ENCODE data around the gene TANGO2. TPM values are rescaled to one million over a fixed set of nuclear protein-coding genes. Genes with fewer than 3 reads are reported as not detected.
A peak's percentile ranks its signal among the peaks of the same experiment; 100 is the strongest.

The TANGO2 gene
- total and polyA plus RNA-seq, 10 donors: 18.7 to 72.2 (median 55.1) TPM

DNA sequence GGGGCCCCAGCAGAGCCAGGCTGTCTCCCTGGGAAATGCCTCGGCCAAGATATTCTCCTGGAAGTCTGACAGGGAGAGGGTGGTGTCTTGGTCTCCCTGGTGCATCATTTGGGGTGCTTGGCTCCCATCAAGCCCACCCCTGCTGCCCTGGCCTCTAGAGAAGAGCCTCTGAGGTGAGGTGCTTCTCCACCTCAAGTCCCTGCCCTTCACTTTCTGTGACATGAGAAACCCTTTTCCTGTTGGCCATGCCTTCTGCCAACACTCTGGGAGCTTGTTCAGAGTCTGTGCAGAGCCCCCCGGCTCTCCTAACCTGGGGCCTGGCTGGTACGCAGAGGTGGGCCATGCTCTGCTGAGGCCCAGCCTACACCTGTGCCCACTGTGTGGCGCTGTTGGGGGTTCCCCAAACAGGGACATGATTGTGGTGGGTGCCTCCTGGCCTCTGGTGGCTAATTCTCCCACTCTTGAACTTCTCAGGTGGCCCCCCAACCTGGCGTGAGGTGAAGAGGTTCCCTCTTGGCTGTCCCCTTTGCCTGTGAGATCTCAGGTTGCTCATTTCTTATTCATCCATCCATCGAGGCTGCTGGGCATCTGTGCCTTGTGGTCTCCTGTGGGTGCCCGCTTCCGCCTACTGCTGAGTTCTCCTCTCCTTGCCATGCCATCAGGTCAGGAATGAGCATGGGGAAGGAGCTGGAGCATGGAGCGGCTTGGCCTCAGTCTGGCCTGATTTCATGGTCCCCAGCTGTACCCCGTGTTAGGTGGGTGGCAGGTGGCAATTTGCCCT lies 40.0 kb downstream of the TANGO2 start:
- Histone ChIP-seq H3K4me3 (no peak overlapping the region), H3K9me3 (no peaks in the 10 kb centered on the region), H3K27ac (peak overlapping the region in 4 of 8 donors; percentile 13 to 64 (median 48)), H3K4me1 (peaks cover 0 to 33% (median 2%) of the 10 kb centered on the region in 6 donors), H3K36me3 (peaks cover 0 to 97% (median 60%) of the 10 kb centered on the region in 6 donors), H3K27me3 (replicated peaks in 1 of 7) (no peaks in the 10 kb centered on the region)
- 87 to 93% (median 93%) methylated on average over 6 to 10 of the region's 10 CpGs for WGBS, 5 donors
- DNase-seq: no peak
- TF ChIP-seq, protein P1, sequence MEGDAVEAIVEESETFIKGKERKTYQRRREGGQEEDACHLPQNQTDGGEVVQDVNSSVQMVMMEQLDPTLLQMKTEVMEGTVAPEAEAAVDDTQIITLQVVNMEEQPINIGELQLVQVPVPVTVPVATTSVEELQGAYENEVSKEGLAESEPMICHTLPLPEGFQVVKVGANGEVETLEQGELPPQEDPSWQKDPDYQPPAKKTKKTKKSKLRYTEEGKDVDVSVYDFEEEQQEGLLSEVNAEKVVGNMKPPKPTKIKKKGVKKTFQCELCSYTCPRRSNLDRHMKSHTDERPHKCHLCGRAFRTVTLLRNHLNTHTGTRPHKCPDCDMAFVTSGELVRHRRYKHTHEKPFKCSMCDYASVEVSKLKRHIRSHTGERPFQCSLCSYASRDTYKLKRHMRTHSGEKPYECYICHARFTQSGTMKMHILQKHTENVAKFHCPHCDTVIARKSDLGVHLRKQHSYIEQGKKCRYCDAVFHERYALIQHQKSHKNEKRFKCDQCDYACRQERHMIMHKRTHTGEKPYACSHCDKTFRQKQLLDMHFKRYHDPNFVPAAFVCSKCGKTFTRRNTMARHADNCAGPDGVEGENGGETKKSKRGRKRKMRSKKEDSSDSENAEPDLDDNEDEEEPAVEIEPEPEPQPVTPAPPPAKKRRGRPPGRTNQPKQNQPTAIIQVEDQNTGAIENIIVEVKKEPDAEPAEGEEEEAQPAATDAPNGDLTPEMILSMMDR (IDR thresholded peaks at IDR 0.05 in 8 of 11, conservative IDR thresholded peaks at IDR 0.05 in 3 of 11): no peak
- no peak for TF ChIP-seq POLR2A (IDR thresholded peaks at IDR 0.05)
- no peak for TF ChIP-seq POLR2AphosphoS5 (IDR thresholded peaks at IDR 0.05)
- intact Hi-C loops (cut with DNase I; ENCODE audit: low total_unique reads): no loop called here

DNA sequence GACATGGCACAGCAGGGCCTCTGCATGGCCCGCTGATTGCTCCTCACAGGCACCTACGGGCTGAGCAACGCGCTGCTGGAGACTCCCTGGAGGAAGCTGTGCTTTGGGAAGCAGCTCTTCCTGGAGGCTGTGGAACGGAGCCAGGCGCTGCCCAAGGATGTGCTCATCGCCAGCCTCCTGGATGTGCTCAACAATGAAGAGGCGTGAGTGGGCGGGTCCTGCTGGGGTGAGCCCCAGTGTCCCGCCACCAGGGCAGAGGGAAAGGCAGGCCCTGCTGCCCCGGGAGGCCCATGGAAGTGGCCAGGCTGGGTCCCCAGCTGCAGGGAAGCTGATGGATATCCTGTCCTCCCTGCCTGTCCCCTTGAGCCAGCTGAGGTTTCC lies 40.6 kb downstream of the TANGO2 start:
- H3K9me3 ChIP-seq: no peaks in the 10 kb centered on the region
- TF ChIP-seq POLR2A (IDR thresholded peaks at IDR 0.05) (no peak), POLR2AphosphoS5 (IDR thresholded peaks at IDR 0.05) (peak; percentile 49 to 71 (median 53))
- TF ChIP-seq, protein P1 (IDR thresholded peaks at IDR 0.05 in 8 of 11, conservative IDR thresholded peaks at IDR 0.05 in 3 of 11): peak in 2 of 11 experiments; percentile 13 to 26
- H3K4me3 ChIP-seq: no peak overlapping the region
- no peaks in the 10 kb centered on the region for H3K27me3 ChIP-seq (replicated peaks in 1 of 7)
- H3K27ac ChIP-seq: peak overlapping the region in 5 of 8 donors; percentile 6 to 64 (median 48)
- 30 to 85% (median 67%) methylated on average over 5 to 11 of the region's 11 CpGs for WGBS, 5 donors
- peaks cover 0 to 97% (median 57%) of the 10 kb centered on the region in 6 donors for H3K36me3 ChIP-seq
- DNase-seq: peak; percentile 85
- intact Hi-C loops (cut with DNase I; ENCODE audit: low total_unique reads): no loop called here
- H3K4me1 ChIP-seq: peaks cover 0 to 33% (median 2%) of the 10 kb centered on the region in 6 donors

DNA sequence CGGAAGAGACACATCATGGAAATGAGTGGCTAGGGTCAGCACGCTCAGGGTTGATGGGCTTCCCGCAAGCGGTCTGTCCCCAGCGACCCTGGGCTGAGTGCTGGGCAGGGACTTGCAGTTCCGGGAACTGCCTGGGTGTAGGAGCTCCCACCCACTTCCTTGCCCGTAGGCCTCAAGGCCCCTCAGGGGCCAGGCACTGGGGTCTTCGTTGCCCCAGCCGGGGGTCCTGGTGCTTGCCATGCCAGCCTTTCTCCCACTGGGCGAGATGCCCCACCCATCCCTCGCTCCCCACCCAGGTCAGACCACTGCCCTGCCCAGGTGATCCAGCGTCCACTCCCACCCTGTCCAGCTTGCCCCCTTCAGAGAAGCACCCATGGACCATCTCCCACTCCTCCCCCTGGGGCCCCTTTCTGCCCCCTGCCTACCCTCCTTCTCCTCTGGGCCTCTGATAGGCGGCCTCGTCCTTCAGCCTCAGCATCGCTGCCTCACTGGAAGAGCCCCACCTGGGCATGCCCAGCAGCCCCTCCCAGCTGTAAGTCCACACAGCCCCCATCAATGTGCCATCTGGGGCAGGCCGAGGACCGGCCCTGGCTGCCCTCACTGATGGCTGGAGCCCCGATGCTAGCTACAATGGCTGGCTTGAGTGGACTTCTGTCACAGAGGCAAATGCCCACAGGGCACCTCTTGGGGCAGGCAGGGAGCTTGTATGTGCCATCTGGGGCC lies 41.3 kb downstream of the TANGO2 start:
- no peak overlapping the region for H3K4me3 ChIP-seq
- peaks cover 0 to 93% (median 51%) of the 10 kb centered on the region in 6 donors for H3K36me3 ChIP-seq
- WGBS, 5 donors: 74 to 97% (median 86%) methylated on average over 11 to 18 of the region's 18 CpGs
- H3K27me3 ChIP-seq (replicated peaks in 1 of 7): no peaks in the 10 kb centered on the region
- peaks cover 0 to 33% (median 2%) of the 10 kb centered on the region in 6 donors for H3K4me1 ChIP-seq
- peak in 1 of 3 donors; percentile 3 for TF ChIP-seq POLR2AphosphoS5 (IDR thresholded peaks at IDR 0.05)
- TF ChIP-seq, protein P1 (IDR thresholded peaks at IDR 0.05 in 8 of 11, conservative IDR thresholded peaks at IDR 0.05 in 3 of 11): no peak
- H3K9me3 ChIP-seq: no peaks in the 10 kb centered on the region
- no peak for DNase-seq
- intact Hi-C loops (cut with DNase I; ENCODE audit: low total_unique reads): no loop called here
- H3K27ac ChIP-seq: peak overlapping the region in 5 of 8 donors; percentile 6 to 64 (median 36)

DNA sequence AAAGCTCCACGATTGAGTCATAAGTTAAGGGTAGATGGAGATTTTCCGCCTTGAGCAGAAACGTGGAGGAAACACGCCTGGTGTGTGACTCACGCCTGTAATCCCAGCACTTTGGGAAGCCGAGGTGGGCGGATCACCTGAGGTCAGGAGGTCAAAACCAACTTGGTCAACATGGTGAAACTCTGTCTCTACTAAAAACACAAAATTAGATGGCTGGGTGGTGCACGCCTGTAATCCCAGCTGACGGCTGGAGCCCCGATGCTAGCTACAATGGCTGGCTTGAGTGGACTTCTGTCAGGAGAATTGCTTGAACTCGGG lies 41.8 kb downstream of the TANGO2 start:
- TF ChIP-seq POLR2AphosphoS5 (IDR thresholded peaks at IDR 0.05): no peak
- TF ChIP-seq, protein P1 (IDR thresholded peaks at IDR 0.05 in 8 of 11, conservative IDR thresholded peaks at IDR 0.05 in 3 of 11): no peak
- no peak for TF ChIP-seq POLR2A (IDR thresholded peaks at IDR 0.05)
- Histone ChIP-seq H3K36me3 (peaks cover 0 to 88% (median 46%) of the 10 kb centered on the region in 6 donors), H3K27me3 (replicated peaks in 1 of 7) (no peaks in the 10 kb centered on the region), H3K4me3 (no peak overlapping the region), H3K9me3 (no peaks in the 10 kb centered on the region), H3K4me1 (peaks cover 0 to 33% (median 2%) of the 10 kb centered on the region in 6 donors), H3K27ac (peak overlapping the region in 2 of 8 donors; percentile 49 to 64)
- intact Hi-C loops (cut with DNase I; ENCODE audit: low total_unique reads): no loop called here
- DNase-seq: no peak
- WGBS, 5 donors: 90 to 95% (median 93%) methylated on average over 11 of the region's 11 CpGs
